Measurements from ENCODE around the gene NCOA6.

Gene NCOA6

GRCh38 chr20:34825530-34826362, at the start of gene NCOA6:
NCOA6 (minus strand) TSS chr20:34825651; CDS start chr20:34782355, 43,296 bp downstream.
- Histone ChIP-seq H3K4me1 (ENCODE audit: insufficient read depth, insufficient read length) (no peaks in the 10 kb centered on the region), H3K27me3 (ENCODE audit: insufficient read depth, insufficient read length) (no peaks in the 10 kb centered on the region), H3K4me3 (ENCODE audit: insufficient read length, low read depth) (peak within 1 kb of the TSS; percentile 86), H3K36me3 (ENCODE audit: insufficient read depth, insufficient read length, low read length) (no peaks in the 10 kb centered on the region), H3K9me3 (ENCODE audit: insufficient read depth, low read length) (no peaks in the 10 kb centered on the region), H3K9ac (ENCODE audit: insufficient read length, low read depth) (peak within 1 kb of the TSS; percentile 79)
- DNase-seq (ENCODE audit: low read depth, low spot score) = peak; percentile 50
- TF ChIP-seq SUZ12 (IDR thresholded peaks at IDR 0.05; ENCODE audit: extremely low read depth, insufficient read depth, insufficient read length) (no peak), YY1 (IDR thresholded peaks at IDR 0.05; ENCODE audit: insufficient read depth, insufficient read length) (no peak), ZNF274 (IDR thresholded peaks at IDR 0.05; ENCODE audit: low read depth, low read length) (no peak)

- DNase-seq (ENCODE audit: low read depth, low spot score) = peak; percentile 68
- H3K9me3 ChIP-seq (ENCODE audit: insufficient read depth, low read length) = no peaks in the 10 kb centered on the region
- H3K36me3 ChIP-seq (ENCODE audit: insufficient read depth, insufficient read length, low read length) = peaks cover 5% of the 10 kb centered on the region
- peaks cover 4% of the 10 kb centered on the region for H3K4me1 ChIP-seq (ENCODE audit: insufficient read depth, insufficient read length)
- H3K27me3 ChIP-seq (ENCODE audit: insufficient read depth, insufficient read length) = peaks cover 41% of the 10 kb centered on the region
- no peak overlapping the region for H3K4me3 ChIP-seq (ENCODE audit: insufficient read length, low read depth)
- H3K9ac ChIP-seq (ENCODE audit: insufficient read length, low read depth) = no peak overlapping the region
- TF ChIP-seq ZNF274 (IDR thresholded peaks at IDR 0.05; ENCODE audit: low read depth, low read length) (no peak), YY1 (IDR thresholded peaks at IDR 0.05; ENCODE audit: insufficient read depth, insufficient read length) (no peak), SUZ12 (IDR thresholded peaks at IDR 0.05; ENCODE audit: extremely low read depth, insufficient read depth, insufficient read length) (no peak)
Measured at GRCh38 chr20:34874094-34874654, 48.7 kb upstream of the NCOA6 start.

- Histone ChIP-seq H3K4me1 (ENCODE audit: insufficient read depth, insufficient read length) (peaks cover 4% of the 10 kb centered on the region), H3K4me3 (ENCODE audit: insufficient read length, low read depth) (no peak overlapping the region), H3K36me3 (ENCODE audit: insufficient read depth, insufficient read length, low read length) (peaks cover 5% of the 10 kb centered on the region), H3K27me3 (ENCODE audit: insufficient read depth, insufficient read length) (peaks cover 41% of the 10 kb centered on the region), H3K9me3 (ENCODE audit: insufficient read depth, low read length) (no peaks in the 10 kb centered on the region), H3K9ac (ENCODE audit: insufficient read length, low read depth) (no peak overlapping the region)
- no peak for DNase-seq (ENCODE audit: low read depth, low spot score)
- TF ChIP-seq ZNF274 (IDR thresholded peaks at IDR 0.05; ENCODE audit: low read depth, low read length) = no peak
Measured at GRCh38 chr20:34873583-34874093, 48.2 kb upstream of the NCOA6 start.

- peak; percentile 60 for DNase-seq (ENCODE audit: low read depth, low spot score)
- H3K4me3 ChIP-seq (ENCODE audit: insufficient read length, low read depth) = peak within 1 kb of the TSS; percentile 90
- H3K9me3 ChIP-seq (ENCODE audit: insufficient read depth, low read length) = no peaks in the 10 kb centered on the region
- H3K9ac ChIP-seq (ENCODE audit: insufficient read length, low read depth) = peak within 1 kb of the TSS; percentile 83
- peaks cover 5% of the 10 kb centered on the region for H3K36me3 ChIP-seq (ENCODE audit: insufficient read depth, insufficient read length, low read length)
- H3K27me3 ChIP-seq (ENCODE audit: insufficient read depth, insufficient read length) = peaks cover 35% of the 10 kb centered on the region
- H3K4me1 ChIP-seq (ENCODE audit: insufficient read depth, insufficient read length) = peaks cover 4% of the 10 kb centered on the region
- TF ChIP-seq ZNF274 (IDR thresholded peaks at IDR 0.05; ENCODE audit: low read depth, low read length) = no peak
- no peak for TF ChIP-seq YY1 (IDR thresholded peaks at IDR 0.05; ENCODE audit: insufficient read depth, insufficient read length)
- no peak for TF ChIP-seq SUZ12 (IDR thresholded peaks at IDR 0.05; ENCODE audit: extremely low read depth, insufficient read depth, insufficient read length)
Measured at GRCh38 chr20:34872622-34873224, 47.3 kb upstream of the NCOA6 start, which contains the start of gene GGT7. GGT7 (minus strand) TSS chr20:34872856; CDS start chr20:34872815, 41 bp downstream.

- no peaks in the 10 kb centered on the region for H3K9me3 ChIP-seq (ENCODE audit: insufficient read depth, low read length)
- peak overlapping the region; percentile 90 for H3K4me3 ChIP-seq (ENCODE audit: insufficient read length, low read depth)
- TF ChIP-seq SUZ12 (IDR thresholded peaks at IDR 0.05; ENCODE audit: extremely low read depth, insufficient read depth, insufficient read length) = no peak
- no peak for TF ChIP-seq YY1 (IDR thresholded peaks at IDR 0.05; ENCODE audit: insufficient read depth, insufficient read length)
- TF ChIP-seq ZNF274 (IDR thresholded peaks at IDR 0.05; ENCODE audit: low read depth, low read length) = no peak
- DNase-seq (ENCODE audit: low read depth, low spot score) = no peak
- peaks cover 32% of the 10 kb centered on the region for H3K27me3 ChIP-seq (ENCODE audit: insufficient read depth, insufficient read length)
- H3K36me3 ChIP-seq (ENCODE audit: insufficient read depth, insufficient read length, low read length) = peaks cover 5% of the 10 kb centered on the region
- peaks cover 4% of the 10 kb centered on the region for H3K4me1 ChIP-seq (ENCODE audit: insufficient read depth, insufficient read length)
- peak overlapping the region; percentile 83 for H3K9ac ChIP-seq (ENCODE audit: insufficient read length, low read depth)
Measured at GRCh38 chr20:34871966-34872621, 46.6 kb upstream of the NCOA6 start.

GRCh38 chr20:34871320-34871926, 46.0 kb upstream of the NCOA6 start:
- Histone ChIP-seq H3K9ac (ENCODE audit: insufficient read length, low read depth) (peak overlapping the region; percentile 83), H3K4me3 (ENCODE audit: insufficient read length, low read depth) (peak overlapping the region; percentile 90), H3K9me3 (ENCODE audit: insufficient read depth, low read length) (no peaks in the 10 kb centered on the region), H3K4me1 (ENCODE audit: insufficient read depth, insufficient read length) (peaks cover 4% of the 10 kb centered on the region), H3K36me3 (ENCODE audit: insufficient read depth, insufficient read length, low read length) (peaks cover 5% of the 10 kb centered on the region), H3K27me3 (ENCODE audit: insufficient read depth, insufficient read length) (peaks cover 25% of the 10 kb centered on the region)
- no peak for TF ChIP-seq SUZ12 (IDR thresholded peaks at IDR 0.05; ENCODE audit: extremely low read depth, insufficient read depth, insufficient read length)
- no peak for TF ChIP-seq ZNF274 (IDR thresholded peaks at IDR 0.05; ENCODE audit: low read depth, low read length)
- TF ChIP-seq YY1 (IDR thresholded peaks at IDR 0.05; ENCODE audit: insufficient read depth, insufficient read length) = no peak
- DNase-seq (ENCODE audit: low read depth, low spot score) = no peak
